HG03159 (cell line): ENCODE measurements around the gene SPDEF.

Experiments used
- ATAC-seq: cut with Tn5 transposase; IDR thresholded peaks from one replicate; pipeline ENCODE4 v1.9.1; 2021; ENCODE audit warnings: mild to moderate bottlenecking, moderate library complexity; ENCODE audit not compliant: unreplicated experiment

Gene SPDEF

DNA sequence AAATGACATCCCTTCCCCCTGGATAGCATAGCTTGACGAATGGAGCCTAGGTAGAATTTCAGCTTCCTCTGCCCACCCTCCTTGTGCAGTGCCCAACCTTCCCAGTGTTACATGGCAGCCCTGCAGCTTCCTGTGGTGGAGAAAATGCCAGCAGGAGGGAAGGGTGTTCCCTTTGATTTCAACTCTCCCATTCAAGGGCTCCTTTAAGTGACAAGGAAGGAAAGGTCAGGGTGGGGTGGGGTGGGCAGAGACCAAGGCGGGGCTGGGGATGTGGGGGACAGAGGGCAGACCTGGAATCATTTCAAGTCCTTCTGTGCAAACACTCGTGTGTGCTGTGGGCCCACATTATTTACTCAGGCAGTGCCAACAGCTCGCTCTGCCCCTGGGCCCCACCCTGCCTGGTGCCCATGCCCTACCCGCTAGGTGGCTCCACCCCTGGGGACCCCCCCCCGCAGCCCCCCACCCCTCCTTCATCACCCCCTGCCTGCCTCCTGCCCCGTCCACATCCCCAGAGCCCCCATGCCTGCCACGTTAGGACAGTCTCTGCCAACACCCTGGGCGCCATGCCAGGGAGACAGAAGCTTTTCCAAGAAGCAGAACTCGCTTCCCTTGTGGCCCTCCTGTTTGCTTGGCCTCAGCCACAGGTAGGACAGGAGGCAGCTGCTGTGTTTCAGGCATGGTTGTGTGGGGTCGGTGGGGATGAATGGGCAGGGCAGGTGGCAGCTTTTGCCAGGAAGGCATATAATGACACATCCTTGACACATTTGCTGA lies 9.4 kb downstream of the SPDEF start:
- no peak for ATAC-seq

DNA sequence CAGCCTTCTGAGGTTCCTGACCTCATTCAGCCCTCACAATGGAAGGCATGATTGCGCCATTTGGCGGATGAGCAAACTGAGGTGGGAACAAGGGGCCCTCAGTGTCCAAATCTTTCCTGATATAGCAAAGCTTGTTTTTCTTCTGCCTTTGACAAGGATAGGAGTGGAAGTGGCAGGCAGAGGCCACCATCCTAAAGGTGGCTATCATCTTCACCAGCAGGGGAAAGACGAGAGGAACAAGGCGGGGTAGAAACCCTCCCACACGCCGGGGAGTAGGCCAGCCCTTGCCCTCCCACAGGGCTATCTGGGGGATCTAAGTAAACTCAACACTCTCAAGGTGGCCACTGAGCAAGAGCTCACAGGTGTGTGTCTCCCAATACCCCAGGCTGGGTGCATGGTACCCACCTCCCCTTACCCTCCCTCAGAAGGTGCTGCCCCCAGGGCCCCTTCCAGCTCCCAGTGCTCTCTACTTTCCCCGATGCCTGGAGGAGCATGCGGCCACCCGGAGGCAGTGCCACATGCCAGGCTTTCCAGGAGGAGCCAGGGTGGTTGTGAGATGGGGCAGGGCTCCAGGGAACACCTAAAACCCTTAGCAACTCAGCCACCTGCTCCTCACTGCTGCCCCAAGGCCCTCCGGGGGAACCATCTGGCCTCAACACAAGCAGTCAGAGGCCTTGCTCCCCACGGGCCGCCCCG lies 11.2 kb downstream of the SPDEF start:
- no peak for ATAC-seq

DNA sequence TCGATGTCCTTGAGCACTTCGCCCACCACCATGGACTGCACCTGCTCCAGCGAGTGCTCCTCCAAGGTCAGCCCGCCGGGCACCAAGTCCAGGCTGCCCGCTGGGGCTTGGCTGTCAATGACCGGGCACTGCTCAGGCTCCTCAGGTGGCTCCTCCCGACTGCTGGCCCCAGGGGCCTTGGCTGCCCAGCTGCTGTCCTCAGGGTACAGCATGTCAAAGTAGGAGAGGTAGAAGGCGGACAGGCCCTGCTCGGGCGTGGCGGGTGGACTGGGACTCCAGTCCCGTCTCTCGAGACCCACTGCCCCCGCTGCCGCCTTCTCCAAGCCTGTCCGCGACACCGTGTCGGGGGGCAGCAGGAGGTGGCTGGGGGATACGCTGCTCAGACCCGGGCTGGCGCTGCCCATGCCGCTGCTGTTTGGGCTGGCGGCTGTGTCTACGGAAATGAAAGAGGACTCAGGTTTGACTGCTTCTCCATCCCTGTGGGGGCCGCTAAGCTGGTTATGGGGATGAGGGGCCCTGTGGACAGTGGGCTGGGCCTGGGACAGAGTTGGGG lies 12.0 kb downstream of the SPDEF start:
- no peak for ATAC-seq

DNA sequence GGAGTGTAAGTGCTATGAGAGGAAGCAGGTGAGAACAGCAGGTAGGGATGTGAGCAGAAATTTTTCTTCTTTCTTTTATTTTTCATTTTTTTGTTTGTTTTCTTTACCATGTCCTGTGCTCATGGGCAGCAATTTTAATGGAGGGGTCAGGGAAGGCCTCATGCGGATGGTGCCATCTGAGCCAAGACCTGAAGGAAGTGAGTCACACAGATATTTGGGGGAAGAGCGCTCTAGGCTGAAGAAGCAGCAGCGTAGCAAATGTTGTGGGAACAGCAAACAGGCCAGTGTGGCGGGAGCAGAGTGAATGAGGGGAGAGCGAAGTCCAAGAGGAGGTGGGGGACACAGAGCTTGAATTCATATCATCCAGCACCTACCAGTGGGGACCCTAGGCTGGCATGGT lies 12.7 kb downstream of the SPDEF start:
- ATAC-seq = no peak

DNA sequence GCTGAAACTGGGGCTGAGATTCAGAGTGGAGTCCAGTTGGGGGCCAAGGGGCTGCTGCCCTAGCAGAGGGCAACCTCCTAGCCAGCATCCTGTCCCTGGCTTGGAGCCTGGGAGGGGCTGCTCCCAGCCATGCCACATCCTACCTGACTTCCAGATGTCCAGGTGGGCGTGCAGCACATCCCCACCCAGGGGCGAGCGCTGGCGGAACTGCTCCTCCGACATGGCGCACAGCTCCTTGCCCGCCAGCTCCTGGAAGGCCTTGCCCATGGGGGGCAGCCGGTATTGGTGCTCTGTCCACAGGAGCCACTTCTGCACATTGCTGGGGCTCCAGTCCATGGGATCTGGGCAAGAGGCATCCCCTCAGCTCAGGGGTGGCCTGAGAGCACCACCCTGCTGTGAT lies 15.3 kb downstream of the SPDEF start:
- ATAC-seq = no peak

DNA sequence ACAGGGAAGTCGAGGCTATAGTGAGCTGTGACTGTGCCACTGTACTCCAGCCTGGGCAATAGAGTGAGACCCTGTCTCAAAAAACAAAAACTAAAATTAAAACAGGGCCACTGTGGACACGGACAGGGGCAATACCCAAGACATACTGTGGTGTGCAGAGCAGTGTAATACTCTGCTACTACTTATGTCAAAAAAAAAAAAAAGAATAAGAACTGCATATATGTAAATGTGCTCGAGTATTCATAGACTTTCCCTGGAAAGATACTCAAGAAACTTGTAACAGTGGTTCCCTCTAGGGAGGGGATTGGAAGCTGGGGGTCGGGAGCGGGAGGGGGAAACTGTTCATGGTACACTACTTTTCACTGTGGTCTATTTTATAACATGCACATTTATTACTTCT lies 15.9 kb downstream of the SPDEF start:
- no peak for ATAC-seq

DNA sequence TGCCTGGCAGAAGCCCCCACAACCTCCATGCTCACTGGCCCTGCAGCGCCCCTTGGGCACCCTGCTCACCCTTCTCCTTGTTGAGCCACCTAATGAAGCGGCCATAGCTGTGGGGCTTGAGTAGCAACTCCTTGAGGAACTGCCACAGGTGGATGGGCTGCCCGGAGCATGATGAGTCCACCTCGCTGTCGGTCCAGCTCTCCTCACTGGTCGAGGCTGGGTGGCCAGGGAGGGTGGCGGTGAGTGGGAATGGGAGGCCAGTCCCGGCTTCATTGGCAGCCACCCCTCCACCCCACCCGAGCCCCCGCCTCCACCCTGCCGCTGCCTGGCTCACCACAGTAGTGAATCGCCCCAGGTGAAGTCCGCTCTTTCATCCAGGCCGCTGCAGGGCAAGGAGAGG lies 16.9 kb downstream of the SPDEF start:
- ATAC-seq = no peak

DNA sequence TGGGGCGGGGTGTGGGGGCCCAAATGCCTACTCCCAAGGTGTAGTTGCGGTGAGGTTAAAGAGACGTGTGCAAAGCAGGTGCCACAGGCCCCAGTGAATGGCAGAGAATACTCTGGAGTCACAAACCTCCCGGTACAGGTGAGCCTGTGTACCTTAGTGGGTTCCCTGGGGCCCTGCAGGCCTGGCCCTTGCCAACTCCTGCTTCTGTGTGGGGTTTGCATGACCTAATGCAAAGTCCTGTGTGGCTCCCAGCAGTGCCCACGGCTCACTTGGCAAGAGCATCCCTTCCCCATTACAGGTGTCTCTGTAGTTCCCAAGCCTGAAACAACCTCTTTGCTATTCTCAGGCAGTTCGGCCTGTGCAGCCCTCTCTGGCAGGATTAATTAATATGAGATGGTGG lies 17.5 kb downstream of the SPDEF start:
- ATAC-seq = no peak

DNA sequence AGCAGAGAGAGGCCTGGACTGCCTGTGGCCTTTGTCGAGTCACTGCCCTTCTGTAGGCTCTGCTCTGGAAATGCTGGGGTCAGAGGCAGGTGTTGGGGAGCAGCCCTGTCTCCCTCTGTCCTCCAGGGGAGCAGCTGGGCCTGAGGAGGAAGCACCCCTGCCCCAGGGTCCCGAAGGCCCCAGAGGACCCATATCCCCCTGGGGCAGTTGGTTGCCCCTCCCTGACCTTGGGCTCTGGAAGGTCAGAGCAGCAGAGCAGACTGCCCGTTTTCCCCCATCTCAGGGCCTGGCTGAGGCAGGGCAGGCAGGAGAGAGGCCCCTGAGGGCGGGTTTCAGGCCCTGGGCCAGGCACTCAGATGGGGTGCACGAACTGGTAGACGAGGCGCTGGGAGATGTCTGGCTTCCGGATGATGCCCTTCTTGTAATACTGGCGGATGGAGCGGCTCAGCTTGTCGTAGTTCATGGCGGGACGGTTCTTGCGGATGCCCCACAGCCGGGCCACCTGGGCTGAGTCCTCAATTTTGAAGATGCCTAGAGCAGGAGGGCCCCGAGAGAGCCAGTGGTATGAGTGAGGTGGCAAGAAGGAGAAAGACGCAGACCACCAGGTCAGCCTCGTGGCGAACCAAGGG lies 18.1 kb downstream of the SPDEF start:
- ATAC-seq = no peak

DNA sequence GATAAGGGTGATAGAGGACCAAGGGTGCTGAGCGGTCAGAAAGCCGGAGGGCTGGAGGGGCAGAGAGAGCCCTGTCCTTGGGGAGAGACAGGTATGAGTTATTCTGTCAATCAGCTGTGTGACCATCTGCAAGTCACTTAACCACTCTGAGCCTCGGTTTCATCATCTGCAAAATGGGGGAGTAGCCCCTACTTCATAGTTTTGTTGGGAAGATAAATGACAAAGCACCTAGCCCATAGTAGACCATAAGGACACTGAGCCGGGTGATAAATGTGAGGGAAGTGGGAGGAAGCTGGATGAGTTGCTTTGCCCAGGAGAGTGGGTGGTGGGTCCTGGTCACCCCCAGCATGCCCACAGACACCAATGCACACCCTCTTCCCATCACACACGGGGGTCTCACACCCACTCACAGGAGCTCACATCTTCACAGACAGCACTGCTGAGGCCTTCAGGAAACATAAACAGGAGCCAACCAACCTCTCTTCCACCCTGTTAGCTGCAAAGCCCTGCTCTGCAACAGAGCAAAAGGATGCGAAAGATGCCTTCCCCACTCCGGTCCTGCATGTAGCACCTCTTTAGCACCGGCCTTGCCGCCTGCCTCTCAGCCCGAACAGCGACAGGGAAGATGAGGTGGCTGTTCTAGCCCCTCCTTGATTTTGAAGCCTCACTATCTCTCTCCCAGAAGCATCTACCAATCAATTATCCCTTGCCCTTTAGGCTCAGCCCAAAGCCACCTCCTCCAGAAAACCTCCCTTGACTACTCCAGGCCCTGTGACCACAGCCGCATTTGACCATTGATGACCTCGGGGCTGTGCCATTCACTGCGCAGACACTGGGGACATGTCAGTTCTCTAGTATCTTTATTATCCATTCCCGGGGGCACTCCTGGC lies 18.9 kb downstream of the SPDEF start:
- ATAC-seq = no peak

DNA sequence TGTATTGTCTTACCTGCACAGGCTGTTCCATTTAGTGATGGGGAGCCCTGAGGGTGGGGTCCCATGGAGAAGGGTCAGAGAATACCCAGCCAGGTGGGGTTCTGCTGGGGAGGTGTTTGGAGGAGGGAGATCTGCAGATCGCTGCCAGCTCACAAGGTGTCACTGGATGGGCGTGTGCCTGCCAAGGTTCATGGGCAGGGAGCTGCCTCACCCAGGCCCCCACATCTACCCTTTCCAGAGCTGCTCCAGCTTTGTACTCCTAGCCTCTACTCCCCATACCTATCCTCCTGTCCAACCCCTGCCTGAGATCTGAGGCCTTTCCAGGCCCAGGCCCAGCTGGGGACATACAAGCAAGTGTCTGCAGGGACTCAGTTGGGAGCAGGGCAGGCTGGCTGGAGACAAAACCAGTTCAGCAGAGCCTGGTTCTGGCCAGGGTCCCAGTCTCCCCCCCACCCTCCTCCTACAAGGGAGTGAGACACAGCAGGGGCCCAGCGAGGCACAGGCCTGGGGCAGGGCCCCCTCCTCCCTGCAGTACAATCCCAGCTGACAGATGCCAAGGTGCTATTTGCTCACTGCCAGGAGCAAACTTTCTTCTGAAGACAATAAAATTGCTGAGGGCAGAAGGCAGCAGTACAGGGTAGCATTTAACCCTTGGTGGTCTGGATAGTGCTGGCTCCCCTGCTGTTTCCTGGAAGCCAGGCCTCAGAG lies 19.7 kb downstream of the SPDEF start:
- ATAC-seq = no peak

DNA sequence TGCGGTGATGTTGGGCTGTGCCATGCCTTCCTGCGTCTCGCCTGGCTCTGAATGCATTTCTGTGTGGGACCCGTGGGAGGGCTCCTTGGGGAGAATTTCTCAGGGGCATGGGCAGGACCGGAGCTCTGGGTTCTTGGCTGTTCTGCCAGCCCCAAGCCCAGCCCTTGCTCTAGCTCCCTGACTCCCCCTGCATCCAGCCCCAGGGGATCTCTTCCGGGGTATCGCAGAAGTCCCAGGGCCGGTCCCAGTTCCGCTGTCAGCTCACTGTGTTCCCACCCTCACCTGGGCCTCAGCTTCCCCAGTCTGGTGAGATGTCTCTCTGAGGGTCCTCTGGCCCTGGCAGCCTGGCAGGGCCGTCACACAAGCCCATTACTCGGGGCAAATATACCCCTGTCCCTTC lies 20.5 kb downstream of the SPDEF start:
- ATAC-seq = no peak

DNA sequence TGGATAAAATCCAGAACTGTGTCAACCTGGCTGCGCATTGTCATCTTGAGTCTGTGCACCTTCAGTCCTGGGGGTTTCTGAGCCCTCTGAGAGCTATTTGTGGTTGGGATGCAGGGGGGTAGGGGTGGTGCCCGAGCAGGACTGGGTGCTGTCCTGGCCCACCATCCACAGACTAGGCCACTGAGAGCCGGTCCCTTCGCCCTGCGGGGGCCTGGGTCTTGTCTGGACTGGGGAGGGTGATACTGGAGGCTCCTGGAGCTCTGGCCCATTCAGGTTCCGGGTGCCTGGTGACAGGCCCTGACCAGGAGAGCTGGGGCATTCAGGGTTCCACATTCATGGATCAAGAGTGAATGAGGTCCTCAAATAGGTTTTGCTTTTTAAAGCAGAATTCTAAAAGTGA lies 20.9 kb downstream of the SPDEF start:
- no peak for ATAC-seq

DNA sequence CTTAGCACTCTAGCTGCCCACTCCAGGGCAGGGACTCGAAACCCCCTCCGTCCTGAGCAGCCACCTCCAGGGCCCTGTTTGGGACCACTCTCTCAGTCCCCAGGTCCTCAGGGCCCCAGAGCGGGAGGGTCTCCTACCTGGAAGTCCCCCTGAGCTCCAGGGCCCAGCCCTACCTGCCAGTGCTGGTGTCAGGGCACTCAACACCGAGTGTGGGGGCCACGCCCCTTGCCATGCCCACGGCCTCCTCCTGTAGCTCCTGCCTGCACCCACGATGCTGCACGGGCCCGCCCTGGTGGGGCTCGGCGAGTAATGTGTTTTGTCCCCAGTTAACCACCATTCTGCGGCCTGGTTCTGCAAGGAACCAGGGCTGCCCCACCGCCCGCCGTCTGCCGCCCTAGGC lies 21.5 kb downstream of the SPDEF start:
- ATAC-seq = no peak

DNA sequence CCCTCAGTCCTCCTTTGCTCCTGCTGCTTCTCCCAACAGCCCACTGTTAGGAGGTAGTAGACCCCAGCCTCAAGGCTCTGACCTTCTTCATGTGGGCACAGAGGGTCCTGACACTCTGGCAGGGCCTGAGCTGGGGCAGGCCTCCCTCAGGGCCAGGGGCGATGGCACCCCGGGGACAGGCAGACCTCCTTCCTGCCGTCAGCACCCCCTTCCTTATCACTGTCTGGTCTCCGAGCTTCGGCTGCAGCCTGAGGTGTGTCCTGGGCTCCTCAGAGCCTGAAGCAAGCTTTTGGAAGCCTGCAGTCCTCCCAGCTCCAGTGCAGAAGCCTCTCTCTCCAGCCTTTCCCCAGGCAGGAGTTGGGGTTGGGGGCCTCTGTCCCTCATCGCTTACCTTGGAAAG lies 22.0 kb downstream of the SPDEF start:
- ATAC-seq = no peak

DNA sequence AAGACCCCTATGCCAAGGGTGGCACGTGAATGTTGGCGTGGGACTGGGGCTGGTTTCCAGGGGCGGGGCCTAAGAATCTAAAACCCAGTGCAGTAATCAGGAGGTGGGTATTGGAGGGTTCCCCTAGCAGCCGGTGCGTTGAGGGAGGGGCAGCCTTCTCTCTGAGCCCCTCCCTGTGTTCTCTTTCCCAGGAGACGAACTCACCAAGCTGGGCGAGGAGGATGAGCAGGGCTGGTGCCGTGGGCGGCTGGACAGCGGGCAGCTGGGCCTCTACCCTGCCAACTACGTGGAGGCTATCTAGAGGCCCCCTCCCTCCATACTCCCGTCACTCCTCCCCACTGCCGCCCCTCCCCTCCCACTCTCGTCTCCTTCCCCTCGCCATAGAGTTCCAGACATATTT lies 23.9 kb downstream of the SPDEF start:
- ATAC-seq = no peak

DNA sequence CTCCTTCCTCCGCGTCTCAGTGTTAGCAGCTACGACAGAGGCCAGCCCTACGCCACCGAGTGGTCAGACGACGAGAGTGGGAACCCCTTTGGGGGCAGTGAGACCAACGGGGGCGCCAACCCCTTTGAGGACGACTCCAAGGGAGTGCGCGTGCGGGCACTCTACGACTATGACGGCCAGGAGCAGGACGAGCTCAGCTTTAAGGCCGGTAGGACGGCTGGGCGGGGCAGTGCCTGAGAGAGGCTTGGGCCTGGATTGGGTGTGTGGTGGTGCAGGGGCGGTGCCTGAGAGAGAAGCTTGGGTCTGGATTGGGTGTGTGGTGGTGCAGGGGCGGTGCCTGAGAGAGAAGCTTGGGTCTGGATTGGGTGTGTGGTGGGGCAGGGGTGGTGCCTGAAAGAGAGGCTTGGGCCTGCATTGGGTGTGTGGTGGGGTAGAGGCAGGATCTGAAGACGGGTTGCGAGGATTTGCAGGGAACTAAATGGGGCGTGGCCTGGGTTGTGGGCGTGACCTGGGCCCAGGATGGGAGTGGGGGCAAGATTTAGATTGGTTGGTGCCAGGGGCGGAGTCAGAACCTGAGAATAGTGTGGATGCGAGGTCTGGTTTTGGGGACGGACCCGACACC lies 24.4 kb downstream of the SPDEF start:
- ATAC-seq = peak; percentile 43

DNA sequence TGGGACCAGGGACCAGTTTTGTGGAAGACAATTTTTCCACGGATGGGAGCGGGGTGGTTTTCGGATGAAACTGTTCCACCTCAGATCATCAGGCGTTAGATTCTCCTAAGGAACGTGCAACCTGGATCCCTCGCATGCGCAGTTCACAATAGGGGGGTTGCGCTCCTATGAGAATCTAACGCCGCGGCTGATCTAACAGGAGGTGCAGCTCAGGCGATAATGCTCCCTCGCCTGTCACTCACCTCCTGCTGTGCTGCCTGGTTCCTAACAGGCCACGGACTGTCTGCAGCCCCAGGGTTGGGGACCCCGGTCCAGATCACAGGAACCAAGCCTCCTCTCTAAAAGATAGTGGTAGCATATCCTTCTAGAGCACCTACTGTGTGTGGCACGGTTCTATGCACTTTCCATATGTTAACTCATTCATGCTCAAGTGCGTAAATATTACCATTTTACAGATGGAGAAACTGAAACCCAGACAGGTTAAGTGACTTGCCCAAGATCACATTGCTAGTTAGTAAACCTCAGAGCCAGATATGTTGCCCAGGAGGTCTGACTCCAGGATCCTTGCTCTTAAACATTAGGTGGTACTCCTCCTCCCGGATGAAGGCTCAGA lies 25.3 kb downstream of the SPDEF start:
- ATAC-seq = no peak

DNA sequence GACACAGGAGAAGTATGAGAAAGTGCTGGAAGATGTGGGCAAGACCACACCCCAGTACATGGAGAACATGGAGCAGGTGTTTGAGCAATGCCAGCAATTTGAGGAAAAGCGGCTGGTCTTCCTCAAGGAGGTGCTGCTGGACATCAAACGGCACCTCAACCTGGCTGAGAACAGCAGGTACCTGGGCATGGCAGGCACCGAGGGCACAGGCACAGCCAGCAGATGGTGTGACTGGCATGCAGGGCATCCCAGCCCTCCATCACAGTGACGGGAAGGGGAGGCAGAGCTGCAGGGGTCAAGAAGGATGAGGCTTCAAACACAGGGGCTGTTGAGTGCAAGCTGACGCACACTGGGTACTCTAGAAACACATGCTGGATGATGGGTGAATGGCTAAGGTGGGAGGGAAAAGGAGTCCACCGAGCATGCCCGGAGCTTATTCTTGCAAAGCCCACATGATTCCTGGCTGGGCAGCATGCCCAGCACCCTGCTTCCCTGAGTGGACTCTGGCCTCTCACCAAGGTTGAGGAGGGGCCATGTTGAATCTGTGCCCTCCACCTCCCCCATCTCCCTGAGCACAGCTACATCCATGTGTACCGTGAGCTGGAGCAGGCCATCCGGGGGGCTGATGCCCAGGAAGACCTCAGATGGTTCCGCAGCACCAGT lies 26.3 kb downstream of the SPDEF start:
- ATAC-seq = no peak
